PC-9 (cell line): ENCODE measurements around the gene HMBS.

ENCODE experiments used
- CTCF ChIP-seq: fragments of 200-600 bp; sonication (generic); conservative IDR thresholded peaks from 2 replicates; pipeline ENCODE4 v1.6.1; 2017; ENCODE audit warnings: mixed run types, antibody characterized with exemption, mild to moderate bottlenecking, moderate library complexity
- EZH2 ChIP-seq: fragments of 200-600 bp; sonication (generic); IDR thresholded peaks from 2 replicates; pipeline ENCODE4 v1.8.0; 2017; ENCODE audit warnings: antibody characterized with exemption, low read depth

- no peak for TF ChIP-seq CTCF
- TF ChIP-seq EZH2: no peak
Observed at GRCh38 chr11:119120639-119121007, 35.9 kb downstream of the HMBS start.
